ENCODE measurements around the gene GRM7. TPM values are rescaled to one million over a fixed set of nuclear protein-coding genes. Genes with fewer than 3 reads are reported as not detected.

GRM7 gene
- total RNA-seq, 1 experiment from 2014 or later = 0.28 TPM

GRCh38 chr3:7658294-7658693 lies 797.4 kb downstream of the GRM7 start:
- Mint-ChIP-seq H3K4me3 (no peak overlapping the region), H3K27me3 (ENCODE audit: low read depth) (no peaks in the 10 kb centered on the region), H3K9me3 (no peaks in the 10 kb centered on the region), H3K4me1 (peaks cover 3% of the 10 kb centered on the region in 2 experiments; a peak in 1 of 4 replicates), H3K36me3 (ENCODE audit: insufficient read depth in 1 of 3, low read depth in 3 of 3) (no peaks in the 10 kb centered on the region), H3K27ac (no peak overlapping the region)
- H3K79me1 ChIP-seq (ENCODE audit: insufficient read depth, low read depth, low read length, poor library complexity, severe bottlenecking) = no peaks in the 10 kb centered on the region
- no peaks in the 10 kb centered on the region for H3K27me3 ChIP-seq (ENCODE audit: insufficient read depth, low read length)
- no peak overlapping the region for H2AK5ac ChIP-seq (ENCODE audit: insufficient read length, low read length)
- no peak overlapping the region for H2BK20ac ChIP-seq (ENCODE audit: low read depth, low read length, poor library complexity, severe bottlenecking)
- H3K79me2 ChIP-seq (ENCODE audit: insufficient read depth, low read length) = no peaks in the 10 kb centered on the region
- no peak overlapping the region for H3K56ac ChIP-seq (ENCODE audit: insufficient read length, low read depth, low read length)
- H3K9ac ChIP-seq (ENCODE audit: extremely low read depth, insufficient read length, low read length) = no peak overlapping the region
- no peak overlapping the region for H3K27ac ChIP-seq (ENCODE audit: insufficient read length, low read depth, low read length)
- no peak overlapping the region for H3K4ac ChIP-seq (ENCODE audit: low read depth, low read length)
- H2BK5ac ChIP-seq (ENCODE audit: insufficient read length, low read length) = no peak overlapping the region
- H3K18ac ChIP-seq (ENCODE audit: insufficient read length, low read depth, low read length) = no peak overlapping the region
- no peaks in the 10 kb centered on the region for H3K9me3 ChIP-seq (ENCODE audit: control insufficient read depth, low read depth, low read length)
- no peak overlapping the region for H3K14ac ChIP-seq (ENCODE audit: insufficient read depth, low read length)
- H2AFZ ChIP-seq (ENCODE audit: low read length) = no peak overlapping the region
- no peak overlapping the region for H3T11ph ChIP-seq (ENCODE audit: low read length)
- H3K23me2 ChIP-seq (ENCODE audit: insufficient read length, low read depth, low read length, poor library complexity, severe bottlenecking) = no peaks in the 10 kb centered on the region
- H2BK15ac ChIP-seq (ENCODE audit: low read depth, low read length) = no peak overlapping the region
- no peak overlapping the region for H2BK12ac ChIP-seq (ENCODE audit: insufficient read length, low read depth, low read length)
- H4K91ac ChIP-seq (ENCODE audit: insufficient read length, low read depth, low read length) = no peak overlapping the region
- DNase-seq = no peak
- H3K4me2 ChIP-seq (ENCODE audit: insufficient read depth, insufficient read length, low read length) = no peak overlapping the region
- no CpG with 5 or more reads among the region's 3 CpGs for WGBS (ENCODE audit: extremely low coverage, insufficient read length, low lambda C conversion rate)
- no peaks in the 10 kb centered on the region for H4K20me1 ChIP-seq (ENCODE audit: control insufficient read depth, insufficient read depth, insufficient read length)
- no peak overlapping the region for H4K5ac ChIP-seq (ENCODE audit: insufficient read length, low read depth, low read length)
- H2BK120ac ChIP-seq (ENCODE audit: low read depth, low read length, poor library complexity, severe bottlenecking) = no peak overlapping the region
- TF ChIP-seq, protein P1, sequence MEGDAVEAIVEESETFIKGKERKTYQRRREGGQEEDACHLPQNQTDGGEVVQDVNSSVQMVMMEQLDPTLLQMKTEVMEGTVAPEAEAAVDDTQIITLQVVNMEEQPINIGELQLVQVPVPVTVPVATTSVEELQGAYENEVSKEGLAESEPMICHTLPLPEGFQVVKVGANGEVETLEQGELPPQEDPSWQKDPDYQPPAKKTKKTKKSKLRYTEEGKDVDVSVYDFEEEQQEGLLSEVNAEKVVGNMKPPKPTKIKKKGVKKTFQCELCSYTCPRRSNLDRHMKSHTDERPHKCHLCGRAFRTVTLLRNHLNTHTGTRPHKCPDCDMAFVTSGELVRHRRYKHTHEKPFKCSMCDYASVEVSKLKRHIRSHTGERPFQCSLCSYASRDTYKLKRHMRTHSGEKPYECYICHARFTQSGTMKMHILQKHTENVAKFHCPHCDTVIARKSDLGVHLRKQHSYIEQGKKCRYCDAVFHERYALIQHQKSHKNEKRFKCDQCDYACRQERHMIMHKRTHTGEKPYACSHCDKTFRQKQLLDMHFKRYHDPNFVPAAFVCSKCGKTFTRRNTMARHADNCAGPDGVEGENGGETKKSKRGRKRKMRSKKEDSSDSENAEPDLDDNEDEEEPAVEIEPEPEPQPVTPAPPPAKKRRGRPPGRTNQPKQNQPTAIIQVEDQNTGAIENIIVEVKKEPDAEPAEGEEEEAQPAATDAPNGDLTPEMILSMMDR (conservative IDR thresholded peaks at IDR 0.05) = no peak
- H4K8ac ChIP-seq (replicated peaks; ENCODE audit: insufficient read length, low read depth, low read length) = no peak overlapping the region
- no peaks in the 10 kb centered on the region for H3K4me1 ChIP-seq (ENCODE audit: insufficient read depth, low read length)
- no peak overlapping the region for H3K23ac ChIP-seq (ENCODE audit: insufficient read length, low read depth, low read length)
